ENCODE data around the gene CASP12.

CASP12 gene

GRCh38 chr11:104841185-104841584 is 57.1 kb downstream of the CASP12 start:
- no peak for DNase-seq (ENCODE audit: low read depth)
- no peak overlapping the region for H3K4me3 ChIP-seq (ENCODE audit: low read depth, low read length)
- TF ChIP-seq, protein P1, sequence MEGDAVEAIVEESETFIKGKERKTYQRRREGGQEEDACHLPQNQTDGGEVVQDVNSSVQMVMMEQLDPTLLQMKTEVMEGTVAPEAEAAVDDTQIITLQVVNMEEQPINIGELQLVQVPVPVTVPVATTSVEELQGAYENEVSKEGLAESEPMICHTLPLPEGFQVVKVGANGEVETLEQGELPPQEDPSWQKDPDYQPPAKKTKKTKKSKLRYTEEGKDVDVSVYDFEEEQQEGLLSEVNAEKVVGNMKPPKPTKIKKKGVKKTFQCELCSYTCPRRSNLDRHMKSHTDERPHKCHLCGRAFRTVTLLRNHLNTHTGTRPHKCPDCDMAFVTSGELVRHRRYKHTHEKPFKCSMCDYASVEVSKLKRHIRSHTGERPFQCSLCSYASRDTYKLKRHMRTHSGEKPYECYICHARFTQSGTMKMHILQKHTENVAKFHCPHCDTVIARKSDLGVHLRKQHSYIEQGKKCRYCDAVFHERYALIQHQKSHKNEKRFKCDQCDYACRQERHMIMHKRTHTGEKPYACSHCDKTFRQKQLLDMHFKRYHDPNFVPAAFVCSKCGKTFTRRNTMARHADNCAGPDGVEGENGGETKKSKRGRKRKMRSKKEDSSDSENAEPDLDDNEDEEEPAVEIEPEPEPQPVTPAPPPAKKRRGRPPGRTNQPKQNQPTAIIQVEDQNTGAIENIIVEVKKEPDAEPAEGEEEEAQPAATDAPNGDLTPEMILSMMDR (conservative IDR thresholded peaks at IDR 0.05; ENCODE audit: low read depth, low read length), result no peak

GRCh38 chr11:104837969-104838639 is 60.2 kb downstream of the CASP12 start:
- no peak for DNase-seq (ENCODE audit: low read depth)
- H3K4me3 ChIP-seq (ENCODE audit: low read depth, low read length), result no peak overlapping the region
- TF ChIP-seq, protein P1 (conservative IDR thresholded peaks at IDR 0.05; ENCODE audit: low read depth, low read length), result no peak

DNA sequence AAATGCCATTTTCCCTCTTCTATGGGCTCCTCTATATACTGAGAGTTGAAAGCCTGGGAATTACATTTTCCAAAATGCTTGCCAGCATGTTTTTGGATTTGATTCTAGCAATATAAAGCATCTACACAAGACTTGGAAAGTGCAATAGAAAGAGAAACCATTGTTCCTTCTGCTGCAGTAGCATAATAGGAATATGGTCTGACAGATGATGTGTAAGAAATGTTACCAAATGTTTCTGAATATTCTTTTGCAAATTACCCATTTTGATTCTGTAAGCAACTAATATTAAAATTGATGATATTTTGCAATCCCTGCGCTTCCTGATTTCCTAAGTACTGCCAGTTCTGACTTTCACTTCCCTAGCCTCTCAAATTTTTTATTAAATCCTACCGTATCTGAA is 61.6 kb downstream of the CASP12 start:
- DNase-seq (ENCODE audit: low read depth), result no peak
- TF ChIP-seq, protein P1 (conservative IDR thresholded peaks at IDR 0.05; ENCODE audit: low read depth, low read length), result no peak
- H3K4me3 ChIP-seq (ENCODE audit: low read depth, low read length), result no peak overlapping the region
